Endothelial cell of umbilical vein (primary cell): Measurements from ENCODE around the gene CEP164. TPM values are rescaled to one million over a fixed set of nuclear protein-coding genes. Genes with fewer than 3 reads are reported as not detected.

Experiments
- BruUV-seq: library from RNA; stranded (reverse); fragments of 400-500 nt; replicated peaks from 2 replicates; lab custom pipeline; 2021; lab: Mats Ljungman, UMichigan
- CTCF ChIA-PET: fragments of 300-600, 350-600 bp; sonication (Branson Sonifier 250); formaldehyde crosslinking; loops from one replicate; lab custom pipeline; 2021; ENCODE audit warnings: antibody characterized with exemption, inconsistent platforms; lab: Charles Lee
- POLR2A ChIA-PET: fragments of 300-600, 350-600 bp; sonication (Branson Sonifier 250); formaldehyde crosslinking; loops from one replicate; lab custom pipeline; 2021; ENCODE audit warnings: antibody characterized with exemption, inconsistent platforms; lab: Charles Lee
- DNase-seq: peaks from one replicate; pipeline ENCODE4 v3.0.0-alpha.2; 2011; ENCODE audit warnings: low read depth, low spot score
- FAIRE-seq: peaks from 2 replicates; lab custom pipeline; 2011; peaks lifted over from hg19 to GRCh38; lab: Jason Lieb, UNC
- H2AFZ ChIP-seq: 2 replicates; pipeline ENCODE4 v1.6.0; 2012; ENCODE audit warnings: low read depth, low read length, control low read depth, inconsistent platforms
- H3K27ac ChIP-seq: 2 replicates; pipeline ENCODE4 v1.5.1; 2011; ENCODE audit warnings: low read depth, mild to moderate bottlenecking, control low read depth, low read length, moderate library complexity; ENCODE audit not compliant: insufficient read depth
- H3K27me3 ChIP-seq, 2 experiments: 2 replicates each; pipeline versions ENCODE4 v1.6.0 to v1.6.1; 2011; ENCODE audit warnings: low read length in 2 of 2, mixed read lengths in 1 of 2; ENCODE audit not compliant: control insufficient read depth in 2 of 2, insufficient read depth in 2 of 2
- H3K36me3 ChIP-seq, 2 experiments: 2 replicates in 1 of 2; 3 replicates in 1 of 2; pipeline ENCODE4 v1.5.1; 2011; ENCODE audit warnings: low read length in 2 of 2, mild to moderate bottlenecking in 1 of 2, moderate library complexity in 1 of 2; ENCODE audit not compliant: control insufficient read depth in 2 of 2, insufficient read depth in 2 of 2; ENCODE audit errors: extremely low read depth in 1 of 2
- H3K4me1 ChIP-seq: 3 replicates; pipeline ENCODE4 v1.5.1; 2011; ENCODE audit warnings: mild to moderate bottlenecking, low read length; ENCODE audit not compliant: control insufficient read depth, insufficient read depth; ENCODE audit errors: extremely low read depth
- H3K4me2 ChIP-seq: 2 replicates; pipeline ENCODE4 v1.6.1; 2011; ENCODE audit warnings: low read length, control low read depth, mixed read lengths; ENCODE audit not compliant: insufficient read depth
- H3K4me3 ChIP-seq, 3 experiments: fragments of 200-600 bp in 1 of 3; sonication (generic), shearing (Covaris generic) in 1 of 3; replicated peaks in 1 of 3; 2 replicates each; pipeline ENCODE4 v1.5.1; 2011 to 2016; ENCODE audit warnings: control low read depth in 3 of 3, low read length in 3 of 3, mild to moderate bottlenecking in 2 of 3, inconsistent platforms in 1 of 3, low read depth in 1 of 3, moderate library complexity in 1 of 3; ENCODE audit not compliant: insufficient read depth in 1 of 3
- H3K79me2 ChIP-seq: 2 replicates; pipeline ENCODE4 v1.6.0; 2012; ENCODE audit warnings: low read length, inconsistent platforms; ENCODE audit not compliant: control insufficient read depth, insufficient read depth
- H3K9ac ChIP-seq: replicated peaks from 2 replicates; pipeline ENCODE3; 2011; ENCODE audit warnings: low read length, control low read depth; ENCODE audit not compliant: insufficient read depth; ENCODE audit errors: extremely low read depth
- H3K9me1 ChIP-seq: replicated peaks from 3 replicates; pipeline ENCODE4 v1.6.0; 2011; ENCODE audit warnings: mild to moderate bottlenecking, low read length; ENCODE audit not compliant: control insufficient read depth, insufficient read depth; ENCODE audit errors: extremely low read depth
- H3K9me3 ChIP-seq: replicated peaks from 2 replicates; pipeline ENCODE4 v1.5.1; 2012; ENCODE audit warnings: low read length, inconsistent platforms; ENCODE audit not compliant: control insufficient read depth, insufficient read depth
- H4K20me1 ChIP-seq: replicated peaks from 2 replicates; pipeline ENCODE3; 2011; ENCODE audit warnings: mild to moderate bottlenecking, low read length; ENCODE audit not compliant: control insufficient read depth, insufficient read depth; ENCODE audit errors: extremely low read depth
- EZH2 ChIP-seq: IDR thresholded peaks from 2 replicates; pipeline ENCODE4 v1.6.1; 2012; ENCODE audit warnings: borderline replicate concordance, low read depth, mild to moderate bottlenecking, moderate library complexity, low read length, inconsistent platforms; ENCODE audit not compliant: severe bottlenecking
- FOS ChIP-seq: IDR thresholded peaks from 2 replicates; pipeline ENCODE4 v1.6.1; 2011; ENCODE audit warnings: mild to moderate bottlenecking, low read length, moderate library complexity, borderline replicate concordance; ENCODE audit not compliant: insufficient read depth
- GATA2 ChIP-seq: IDR thresholded peaks from 2 replicates; pipeline ENCODE4 v1.7.0; 2011; ENCODE audit warnings: low read depth, mild to moderate bottlenecking, moderate library complexity, mixed read lengths, low read length; ENCODE audit not compliant: insufficient read length, insufficient read depth
- JUN ChIP-seq: IDR thresholded peaks from 2 replicates; pipeline ENCODE4 v1.6.1; 2011; ENCODE audit warnings: borderline replicate concordance, low read depth; ENCODE audit not compliant: insufficient read length, insufficient read depth
- MYC ChIP-seq: IDR thresholded peaks from one replicate; pipeline ENCODE4 v1.6.1; 2011; ENCODE audit warnings: mild to moderate bottlenecking, low read depth, low read length
- POLR2A ChIP-seq: IDR thresholded peaks from 2 replicates; pipeline ENCODE4 v1.6.1; 2012; ENCODE audit warnings: low read depth, mild to moderate bottlenecking, control low read depth, low read length
- POLR2AphosphoS5 ChIP-seq: IDR thresholded peaks from 2 replicates; pipeline ENCODE4 v1.6.1; 2012; ENCODE audit warnings: low read depth, mild to moderate bottlenecking, control low read depth, low read length, moderate library complexity; ENCODE audit not compliant: insufficient read depth
- dilution Hi-C: fragments of 300-500 bp; cut with MboI; formaldehyde crosslinking; loops from one replicate; pipeline ENCODE4 v1.15.0; 2019; ENCODE audit warnings: low sequenced_read_pairs; ENCODE audit not compliant: extremely low pct_ligation_motif_present
- intact Hi-C: fragments of 100-400 bp; cut with micrococcal nuclease; formaldehyde crosslinking; loops from one replicate; pipeline ENCODE4 v1.10.0; 2022
- polyA plus RNA-seq, 4 experiments: library from polyadenylated mRNA; depleted of rRNA in 3 of 4; stranded (reverse) in 3 of 4; unstranded in 1 of 4; fragments of >200 nt; gene quantifications; 2 replicates each; pipeline versions ENCODE4 v1.2.1 to v1.2.3, GENCODE V29; 2011 to 2012; ENCODE audit warnings: missing spikeins in 1 of 4
- total RNA-seq: library from RNA; stranded (reverse); gene quantifications from 2 replicates; pipeline ENCODE4 v1.2.3, GENCODE V29; 2021
- TF ChIP-seq, protein P1 (sequence below): IDR thresholded peaks from 2 replicates; pipeline ENCODE4 v1.6.1; 2011; ENCODE audit not compliant: insufficient read depth, insufficient read length
- TF ChIP-seq, protein P2 (sequence below), 2 donors: IDR thresholded peaks; 1 replicate in 1 of 2; 2 replicates in 1 of 2; pipeline ENCODE4 v1.5.1; 2011; ENCODE audit warnings: low read length in 2 of 2, mild to moderate bottlenecking in 2 of 2, moderate library complexity in 2 of 2, control low read depth in 1 of 2, inconsistent platforms in 1 of 2, low read depth in 1 of 2; ENCODE audit not compliant: insufficient read depth in 1 of 2; ENCODE audit errors: extremely low read depth in 1 of 2

Gene CEP164
- total and polyA plus RNA-seq, 2 donors (not counting 3 experiments of a cell fraction or from before 2014, with no cell fraction given) = 22.7 to 48.4 TPM

GRCh38 chr11:117361432-117361831, 33.8 kb downstream of the CEP164 start:
- no peaks in the 10 kb centered on the region for H3K4me1 ChIP-seq
- no peaks in the 10 kb centered on the region for H4K20me1 ChIP-seq
- no peaks in the 10 kb centered on the region for H3K9me3 ChIP-seq
- H3K9ac ChIP-seq = no peak overlapping the region
- ChIA-PET POLR2A (no interaction called here), CTCF (no interaction called here)
- H2AFZ ChIP-seq = no peak overlapping the region
- H3K27me3 ChIP-seq = no peaks in the 10 kb centered on the region
- DNase-seq (no peak), FAIRE-seq (no peak)
- dilution Hi-C loops (no loop called here), intact Hi-C loops (no loop called here)
- peaks cover 11 to 15% of the 10 kb centered on the region in 2 experiments for H3K36me3 ChIP-seq
- BruUV-seq = no TSS peak
- H3K4me2 ChIP-seq = no peak overlapping the region
- no peaks in the 10 kb centered on the region for H3K79me2 ChIP-seq
- no peak overlapping the region for H3K4me3 ChIP-seq
- no peak overlapping the region for H3K27ac ChIP-seq
- H3K9me1 ChIP-seq = no peaks in the 10 kb centered on the region
- no peak for TF ChIP-seq MYC
- no peak for TF ChIP-seq POLR2A

GRCh38 chr11:117366248-117366647, 38.6 kb downstream of the CEP164 start:
- Histone ChIP-seq H3K79me2 (no peaks in the 10 kb centered on the region), H3K4me1 (no peaks in the 10 kb centered on the region), H4K20me1 (no peaks in the 10 kb centered on the region), H3K4me2 (no peak overlapping the region), H3K4me3 (no peak overlapping the region), H3K9ac (no peak overlapping the region), H3K27me3 (no peaks in the 10 kb centered on the region), H3K27ac (no peak overlapping the region), H3K9me1 (no peaks in the 10 kb centered on the region), H2AFZ (no peak overlapping the region), H3K9me3 (no peaks in the 10 kb centered on the region), H3K36me3 (peaks cover 13 to 20% of the 10 kb centered on the region in 2 experiments)
- DNase-seq = no peak
- BruUV-seq = no TSS peak
- POLR2A ChIA-PET = no interaction called here
- TF ChIP-seq POLR2AphosphoS5 = no peak
- TF ChIP-seq, protein P1, sequence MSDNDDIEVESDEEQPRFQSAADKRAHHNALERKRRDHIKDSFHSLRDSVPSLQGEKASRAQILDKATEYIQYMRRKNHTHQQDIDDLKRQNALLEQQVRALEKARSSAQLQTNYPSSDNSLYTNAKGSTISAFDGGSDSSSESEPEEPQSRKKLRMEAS = no peak
- TF ChIP-seq MYC = no peak
- no peak for TF ChIP-seq FOS
- TF ChIP-seq EZH2 = no peak
- TF ChIP-seq JUN = no peak
- TF ChIP-seq GATA2 = no peak
- TF ChIP-seq, protein P2, sequence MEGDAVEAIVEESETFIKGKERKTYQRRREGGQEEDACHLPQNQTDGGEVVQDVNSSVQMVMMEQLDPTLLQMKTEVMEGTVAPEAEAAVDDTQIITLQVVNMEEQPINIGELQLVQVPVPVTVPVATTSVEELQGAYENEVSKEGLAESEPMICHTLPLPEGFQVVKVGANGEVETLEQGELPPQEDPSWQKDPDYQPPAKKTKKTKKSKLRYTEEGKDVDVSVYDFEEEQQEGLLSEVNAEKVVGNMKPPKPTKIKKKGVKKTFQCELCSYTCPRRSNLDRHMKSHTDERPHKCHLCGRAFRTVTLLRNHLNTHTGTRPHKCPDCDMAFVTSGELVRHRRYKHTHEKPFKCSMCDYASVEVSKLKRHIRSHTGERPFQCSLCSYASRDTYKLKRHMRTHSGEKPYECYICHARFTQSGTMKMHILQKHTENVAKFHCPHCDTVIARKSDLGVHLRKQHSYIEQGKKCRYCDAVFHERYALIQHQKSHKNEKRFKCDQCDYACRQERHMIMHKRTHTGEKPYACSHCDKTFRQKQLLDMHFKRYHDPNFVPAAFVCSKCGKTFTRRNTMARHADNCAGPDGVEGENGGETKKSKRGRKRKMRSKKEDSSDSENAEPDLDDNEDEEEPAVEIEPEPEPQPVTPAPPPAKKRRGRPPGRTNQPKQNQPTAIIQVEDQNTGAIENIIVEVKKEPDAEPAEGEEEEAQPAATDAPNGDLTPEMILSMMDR (IDR thresholded peaks at IDR 0.05; ENCODE audit: extremely low read depth in 1 of 2, insufficient read depth in 1 of 2, low read depth in 1 of 2, low read length in 2 of 2) = no peak
- no peak for TF ChIP-seq POLR2A
- dilution Hi-C loops = no loop called here
- no peak for FAIRE-seq
- intact Hi-C loops = no loop called here
- CTCF ChIA-PET = interaction anchor here (0.9 to 2.6 kb wide), 2 partner anchors 11 to 60 kb away, joined by 3 to 11 read pairs; no protein-coding TSS in a partner anchor
